SHP77 (cell line): Measurements from ENCODE around the gene RNF14.
"Not testable (repeated sequence)": the region's sequence is repeated elsewhere in the genome, so short reads cannot be mapped to it uniquely, and the experiment has no call there.

Source experiments
- DNase-seq, 2 experiments: peaks; one replicate each; lab custom pipeline; 2025; lab: John Stamatoyannopoulos, UW

Gene RNF14

GRCh38 chr5:142013734-142014521 lies 45.0 kb downstream of the RNF14 start:
- DNase-seq, result no peak

- DNase-seq, result peak; percentile 30 to 46
Observed at GRCh38 chr5:142014911-142015584, 46.1 kb downstream of the RNF14 start.

- no peak for DNase-seq
Observed at GRCh38 chr5:142015781-142016533, 47.1 kb downstream of the RNF14 start.

- DNase-seq, result no peak
Observed at GRCh38 chr5:142016556-142016955, 47.7 kb downstream of the RNF14 start.

GRCh38 chr5:142017832-142018427 lies 49.0 kb downstream of the RNF14 start:
- no peak for DNase-seq

GRCh38 chr5:142020122-142020659 lies 51.3 kb downstream of the RNF14 start:
- DNase-seq, result no peak

GRCh38 chr5:142023836-142024235 lies 54.9 kb downstream of the RNF14 start:
- DNase-seq, result no peak

- peak; percentile 94 to 96 for DNase-seq
Observed at GRCh38 chr5:142024771-142025304, 55.9 kb downstream of the RNF14 start.

GRCh38 chr5:142025637-142026036 lies 56.7 kb downstream of the RNF14 start:
- no peak for DNase-seq

- no peak for DNase-seq
Observed at GRCh38 chr5:142032150-142032549, 63.2 kb downstream of the RNF14 start.

- peak in 1 of 2 experiments; percentile 15 for DNase-seq
Observed at GRCh38 chr5:142032747-142033631, 64.1 kb downstream of the RNF14 start.

GRCh38 chr5:142033632-142034567 lies 65.0 kb downstream of the RNF14 start:
- DNase-seq, result not testable (repeated sequence)

GRCh38 chr5:142034994-142035393 lies 66.1 kb downstream of the RNF14 start:
- DNase-seq, result no peak

GRCh38 chr5:142036918-142037317 lies 68.0 kb downstream of the RNF14 start:
- no peak for DNase-seq

GRCh38 chr5:142037599-142037998 lies 68.7 kb downstream of the RNF14 start:
- not testable (repeated sequence) for DNase-seq

GRCh38 chr5:142038735-142039134 lies 69.8 kb downstream of the RNF14 start:
- no peak for DNase-seq
